MM.1S (cell line): Measurements from ENCODE around the gene STAT1.

Source experiments
- EZH2 ChIP-seq: fragments of 300-600 bp; sonication (generic); optimal IDR thresholded peaks from 2 replicates; pipeline ENCODE3; 2017; ENCODE audit warnings: low read depth, mild to moderate bottlenecking, antibody characterized with exemption, low read length, mixed read lengths
- TF ChIP-seq, protein P1 (sequence below): fragments of 300-600 bp; sonication (generic); IDR thresholded peaks from 2 replicates; pipeline ENCODE4 v1.5.1; 2016; ENCODE audit warnings: antibody characterized with exemption, low read length, mixed read lengths

DNA sequence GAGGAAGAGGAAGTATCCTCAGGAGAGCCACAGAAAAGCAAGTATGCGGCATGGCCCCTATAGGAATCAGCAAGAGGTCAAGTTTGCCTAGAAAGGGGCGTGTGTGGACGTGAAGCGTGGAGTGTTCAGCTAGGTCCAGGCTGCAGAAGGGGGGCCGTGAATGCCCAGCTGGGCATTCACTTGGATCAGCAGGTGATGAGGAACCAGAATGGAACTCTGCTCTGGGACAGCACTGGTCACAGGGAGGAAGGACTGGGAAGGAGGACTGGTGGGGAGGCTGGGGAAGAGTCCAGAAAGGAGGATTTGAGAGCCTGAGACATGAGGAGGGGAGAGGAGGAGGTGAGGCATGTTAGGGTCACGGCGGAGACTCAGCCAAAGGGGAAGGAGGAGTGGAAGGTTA is 19.8 kb downstream of the STAT1 start:
- TF ChIP-seq, protein P1, sequence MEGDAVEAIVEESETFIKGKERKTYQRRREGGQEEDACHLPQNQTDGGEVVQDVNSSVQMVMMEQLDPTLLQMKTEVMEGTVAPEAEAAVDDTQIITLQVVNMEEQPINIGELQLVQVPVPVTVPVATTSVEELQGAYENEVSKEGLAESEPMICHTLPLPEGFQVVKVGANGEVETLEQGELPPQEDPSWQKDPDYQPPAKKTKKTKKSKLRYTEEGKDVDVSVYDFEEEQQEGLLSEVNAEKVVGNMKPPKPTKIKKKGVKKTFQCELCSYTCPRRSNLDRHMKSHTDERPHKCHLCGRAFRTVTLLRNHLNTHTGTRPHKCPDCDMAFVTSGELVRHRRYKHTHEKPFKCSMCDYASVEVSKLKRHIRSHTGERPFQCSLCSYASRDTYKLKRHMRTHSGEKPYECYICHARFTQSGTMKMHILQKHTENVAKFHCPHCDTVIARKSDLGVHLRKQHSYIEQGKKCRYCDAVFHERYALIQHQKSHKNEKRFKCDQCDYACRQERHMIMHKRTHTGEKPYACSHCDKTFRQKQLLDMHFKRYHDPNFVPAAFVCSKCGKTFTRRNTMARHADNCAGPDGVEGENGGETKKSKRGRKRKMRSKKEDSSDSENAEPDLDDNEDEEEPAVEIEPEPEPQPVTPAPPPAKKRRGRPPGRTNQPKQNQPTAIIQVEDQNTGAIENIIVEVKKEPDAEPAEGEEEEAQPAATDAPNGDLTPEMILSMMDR = no peak
- TF ChIP-seq EZH2 = no peak
